AG04449 (cell line): ENCODE measurements around the gene FAM174C.

Experiments used
- CTCF ChIA-PET: fragments of 350-600 bp; formaldehyde crosslinking; extraction: SDS; loops from one replicate; lab custom pipeline; 2021; ENCODE audit warnings: antibody characterized with exemption; lab: Yijun Ruan, JAX
- POLR2A ChIA-PET: fragments of 400-600, 350-600 bp; formaldehyde crosslinking; extraction: SDS; loops from one replicate; lab custom pipeline; 2020; ENCODE audit warnings: antibody characterized with exemption, inconsistent platforms; lab: Yijun Ruan, JAX
- DNase-seq: peaks from one replicate; pipeline ENCODE4 v3.0.0-alpha.2; 2010; ENCODE audit warnings: low read depth, low spot score
- H3K4me3 ChIP-seq: 2 replicates; pipeline ENCODE4 v1.5.1; 2011; ENCODE audit warnings: low read depth, mild to moderate bottlenecking, control low read depth, low read length
- CTCF ChIP-seq: IDR thresholded peaks from one replicate; pipeline ENCODE4 v1.5.1; 2011; ENCODE audit warnings: mild to moderate bottlenecking, moderate library complexity, low read length, control low read depth, inconsistent platforms; ENCODE audit not compliant: insufficient read depth; ENCODE audit errors: missing control alignments

FAM174C gene

GRCh38 chr19:1233115-1233667, 42.1 kb upstream of the FAM174C start:
- TF ChIP-seq CTCF: no peak
- ChIA-PET CTCF (interaction anchor here (1.5 kb wide), 2 partner anchors 11 to 12 kb away, joined by 4 to 5 read pairs; no protein-coding TSS in a partner anchor), POLR2A (no interaction called here)
- DNase-seq: no peak
- H3K4me3 ChIP-seq: no peak overlapping the region

- DNase-seq: no peak
- POLR2A ChIA-PET: no interaction called here
- CTCF ChIA-PET: no interaction called here
- no peak overlapping the region for H3K4me3 ChIP-seq
- no peak for TF ChIP-seq CTCF
These were observed 41.0 kb upstream of the FAM174C start for GRCh38 chr19:1234051-1234954.

- CTCF ChIA-PET: interaction anchor here (1.2 kb wide), 1 partner anchor 10 kb away, joined by 7 read pairs; no protein-coding TSS in a partner anchor
- H3K4me3 ChIP-seq: no peak overlapping the region
- POLR2A ChIA-PET: interaction anchor here (2.1 kb wide), 1 partner anchor 34 kb away, joined by 6 read pairs; the partner anchor contains the start of gene CIRBP
- no peak for DNase-seq
- no peak for TF ChIP-seq CTCF
These were observed 40.4 kb upstream of the FAM174C start for GRCh38 chr19:1234955-1235380.

- H3K4me3 ChIP-seq: peak overlapping the region; percentile 74
- CTCF ChIA-PET: interaction anchor here (0.9 to 1.6 kb wide), 4 partner anchors 9 to 123 kb away, joined by 5 to 7 read pairs (median 6); no protein-coding TSS in a partner anchor
- no peak for DNase-seq
- TF ChIP-seq CTCF: no peak
- POLR2A ChIA-PET: interaction anchor here (0.5 to 2.1 kb wide), 3 partner anchors 17 to 188 kb away, joined by 3 to 6 read pairs (median 4); partner anchors contain the start of gene CIRBP
These were observed 39.4 kb upstream of the FAM174C start for GRCh38 chr19:1235625-1236538.

GRCh38 chr19:1236576-1236975, 38.8 kb upstream of the FAM174C start:
- no peak for DNase-seq
- ChIA-PET CTCF (interaction anchor here (0.9 to 1.6 kb wide), 3 partner anchors 11 to 123 kb away, joined by 5 to 7 read pairs (median 5); no protein-coding TSS in a partner anchor), POLR2A (interaction anchor here (0.5 to 2.1 kb wide), 3 partner anchors 16 to 188 kb away, joined by 3 to 6 read pairs (median 4); partner anchors contain the start of gene CIRBP)
- peak overlapping the region; percentile 74 for H3K4me3 ChIP-seq
- TF ChIP-seq CTCF: no peak
